HG02678 (cell line): ENCODE measurements around the gene HAPLN1.
A peak's percentile ranks its signal among the peaks of the same experiment; 100 is the strongest.
"Not testable (repeated sequence)": the region's sequence is repeated elsewhere in the genome, so short reads cannot be mapped to it uniquely, and the experiment has no call there.

Experiments used
- ATAC-seq: cut with Tn5 transposase; IDR thresholded peaks from one replicate; pipeline ENCODE4 v1.9.1; 2021; ENCODE audit warnings: mild to moderate bottlenecking, moderate library complexity; ENCODE audit not compliant: unreplicated experiment

Gene HAPLN1

DNA sequence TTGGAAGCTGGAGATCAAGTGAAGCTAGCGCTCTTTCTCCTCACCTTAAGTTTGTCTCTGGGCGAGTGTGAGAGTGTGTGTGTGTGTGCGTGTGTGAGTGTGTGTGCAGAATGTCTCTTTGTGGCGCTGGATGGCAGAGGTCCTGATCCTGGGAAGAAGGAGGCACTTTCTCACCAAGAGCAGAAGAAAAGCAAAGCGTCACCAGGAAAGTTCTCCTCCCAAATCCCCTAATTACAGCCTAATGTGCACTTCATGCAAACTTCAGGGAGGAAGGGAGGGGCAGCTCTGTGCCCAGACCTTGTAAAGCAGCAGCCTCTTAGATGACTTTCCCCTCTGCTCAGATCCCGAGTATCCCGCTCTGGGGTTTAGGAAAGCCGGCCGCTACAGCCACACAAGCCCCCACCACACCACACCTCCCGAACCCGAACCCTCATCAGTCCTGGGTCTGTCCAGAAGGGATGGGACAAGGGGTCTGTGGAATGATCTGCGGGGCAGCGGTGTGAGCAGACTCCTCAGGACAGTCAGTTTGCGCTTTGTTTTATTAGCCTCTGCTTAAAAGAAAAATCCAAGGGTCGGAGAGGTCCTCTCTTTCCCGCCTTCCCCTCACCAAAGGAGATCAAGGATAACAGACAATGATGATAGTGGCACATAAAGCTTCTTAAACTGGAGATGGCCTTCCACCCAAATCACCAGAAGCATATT, at the start of gene HAPLN1:
HAPLN1 (minus strand) TSS at position 20 of the 702 bp plus-strand sequence. CDS start 47,332 bp downstream, outside the sequence.
- ATAC-seq: no peak

GRCh38 chr5:83767409-83767992, 46.8 kb upstream of the HAPLN1 start:
- ATAC-seq: no peak

- no peak for ATAC-seq
Observed at GRCh38 chr5:83764101-83764500, 43.4 kb upstream of the HAPLN1 start.

GRCh38 chr5:83760579-83760978, 39.9 kb upstream of the HAPLN1 start:
- ATAC-seq: no peak

GRCh38 chr5:83752700-83753099, 32.0 kb upstream of the HAPLN1 start:
- ATAC-seq: no peak

GRCh38 chr5:83751201-83751600, 30.5 kb upstream of the HAPLN1 start:
- no peak for ATAC-seq

- ATAC-seq: no peak
Observed at GRCh38 chr5:83750749-83751148, 30.1 kb upstream of the HAPLN1 start.

GRCh38 chr5:83745816-83746215, 25.2 kb upstream of the HAPLN1 start:
- no peak for ATAC-seq

DNA sequence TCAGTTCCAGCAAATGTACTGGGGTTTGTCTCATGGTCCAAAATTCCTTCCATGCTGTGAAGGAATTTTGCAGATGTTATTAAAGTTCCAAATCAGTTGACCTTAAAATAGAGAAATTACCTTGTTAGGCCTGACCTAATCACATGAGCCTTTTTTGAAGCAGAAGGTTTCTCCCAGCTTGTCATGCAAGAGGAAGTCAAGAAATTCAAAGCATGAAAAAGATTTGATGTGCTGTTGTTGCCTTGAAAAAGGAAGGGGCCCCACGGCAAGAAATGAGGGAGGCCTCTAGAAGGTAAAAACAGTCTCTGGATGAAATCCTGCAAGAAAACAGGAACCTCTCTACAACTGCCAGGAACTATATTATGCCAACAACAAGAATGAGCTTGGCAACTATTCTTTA, 24.2 kb upstream of the HAPLN1 start:
- ATAC-seq: no peak

GRCh38 chr5:83742089-83742488, 21.4 kb upstream of the HAPLN1 start:
- no peak for ATAC-seq

DNA sequence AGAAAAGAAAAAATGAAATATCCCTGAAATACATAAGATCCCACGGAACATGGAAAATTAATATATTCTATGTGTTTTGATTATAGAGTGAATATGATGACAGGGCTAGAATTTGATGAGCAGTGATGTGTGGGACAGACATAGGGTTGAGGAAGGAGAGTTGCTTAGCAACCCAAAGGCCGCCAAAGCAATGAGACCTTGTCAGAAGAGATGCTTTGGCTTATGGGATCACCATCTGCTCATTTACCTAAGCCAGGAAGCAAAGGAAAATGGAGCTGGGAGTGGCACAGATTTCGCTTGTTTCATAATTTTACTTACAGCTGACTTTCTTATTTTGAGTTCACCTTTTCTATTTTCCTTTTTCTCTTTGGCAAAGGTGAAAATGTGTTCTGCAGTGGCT, 20.9 kb upstream of the HAPLN1 start:
- ATAC-seq: no peak

GRCh38 chr5:83740741-83741140, 20.1 kb upstream of the HAPLN1 start:
- ATAC-seq: peak; percentile 49

DNA sequence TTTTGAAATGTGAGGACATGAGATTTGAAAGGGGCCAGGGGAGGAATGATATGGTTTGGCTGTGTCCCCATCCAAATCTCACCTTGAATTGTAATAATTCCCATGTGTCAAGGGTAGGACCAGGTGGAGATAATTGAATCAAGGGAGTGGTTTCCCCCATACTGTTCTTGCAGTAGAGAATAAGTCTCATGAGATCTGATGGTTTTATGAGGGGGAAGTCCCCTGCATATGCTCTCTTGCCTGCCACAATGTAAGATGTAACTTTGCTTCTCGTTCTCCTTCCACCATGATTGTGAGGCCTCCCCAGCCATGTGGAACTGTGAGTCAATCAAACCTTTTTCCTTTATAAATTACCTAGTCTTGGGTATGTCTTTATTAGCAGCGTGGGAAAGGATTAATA, 15.5 kb upstream of the HAPLN1 start:
- ATAC-seq: not testable (repeated sequence)

GRCh38 chr5:83735058-83735457, 14.4 kb upstream of the HAPLN1 start:
- ATAC-seq: not testable (repeated sequence)

DNA sequence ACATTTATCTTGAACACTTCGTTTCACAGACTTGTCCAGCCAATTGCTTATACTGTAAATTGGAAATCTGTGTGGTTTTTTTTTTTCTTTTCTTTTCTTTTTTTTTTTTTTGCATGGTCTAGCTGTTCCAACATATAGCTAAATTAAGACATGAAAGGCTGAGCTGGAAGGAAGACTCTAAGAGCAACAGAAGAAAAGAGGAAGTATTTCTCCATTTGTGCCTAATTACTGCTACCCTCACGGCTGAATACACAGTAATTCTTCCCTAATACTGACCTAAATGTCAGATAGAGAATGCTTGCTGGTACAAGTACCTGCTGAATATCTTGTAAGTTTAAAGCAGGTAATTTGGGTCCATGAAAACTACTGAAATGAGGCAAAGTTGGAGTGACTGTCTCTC, 11.0 kb upstream of the HAPLN1 start:
- no peak for ATAC-seq

DNA sequence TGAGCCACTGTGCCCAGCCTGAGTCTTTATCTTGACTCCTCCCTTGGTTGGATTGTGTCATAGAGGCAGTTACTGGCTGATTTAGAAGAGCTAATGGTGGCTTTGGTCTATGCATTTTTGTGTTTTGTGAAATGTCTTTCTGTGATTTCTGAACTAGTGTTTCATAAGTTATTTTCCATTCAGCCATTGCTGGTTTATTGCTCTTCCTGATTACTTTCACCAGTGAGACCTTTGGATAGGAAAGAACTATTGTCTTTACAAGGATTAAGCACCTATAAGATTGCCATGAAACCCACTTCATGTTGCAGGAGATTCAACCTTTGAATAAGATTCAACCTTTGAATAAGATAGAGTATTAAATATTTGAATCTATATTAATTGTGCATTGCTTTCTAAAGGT, 8.7 kb upstream of the HAPLN1 start:
- ATAC-seq: no peak

DNA sequence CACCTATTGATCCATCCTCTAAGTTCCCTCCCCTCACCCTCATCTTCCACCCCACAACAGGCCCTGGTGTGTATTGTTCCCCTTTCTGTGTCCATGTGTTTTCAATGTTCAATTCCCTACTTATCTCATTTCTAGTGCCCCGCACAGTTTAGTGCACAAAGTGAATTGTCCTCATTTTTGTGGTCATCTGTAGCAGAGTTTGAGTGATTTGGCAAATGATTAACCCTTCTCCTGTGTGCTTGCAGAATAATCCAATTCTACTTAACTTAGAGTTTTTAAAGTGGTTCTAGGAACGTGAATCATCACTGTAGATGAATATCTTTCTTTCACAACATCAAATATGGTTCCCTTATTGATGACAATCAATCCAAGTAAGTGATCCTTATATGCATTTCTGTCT, 6.3 kb upstream of the HAPLN1 start:
- ATAC-seq: no peak

GRCh38 chr5:83724935-83725334, 4.3 kb upstream of the HAPLN1 start:
- no peak for ATAC-seq

DNA sequence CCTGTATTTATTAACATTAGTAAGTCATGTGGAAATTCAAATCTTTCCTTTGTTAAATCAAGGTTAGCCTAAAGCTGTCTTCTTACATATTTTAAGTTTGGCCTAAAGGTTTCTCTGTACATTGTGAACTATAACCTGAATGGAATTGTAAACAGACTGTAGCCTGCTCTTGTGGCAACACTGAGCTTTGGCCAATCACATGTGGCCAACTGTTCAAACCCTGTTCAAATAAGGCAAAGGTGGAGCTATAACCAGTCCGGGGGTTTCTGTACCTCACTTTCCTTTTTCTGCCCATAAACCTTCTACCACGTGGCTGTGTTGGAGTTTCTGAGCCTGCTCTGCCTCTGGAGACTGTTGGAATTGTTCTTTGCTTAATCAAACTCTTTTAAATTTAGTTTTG, 3.3 kb upstream of the HAPLN1 start:
- ATAC-seq: no peak

DNA sequence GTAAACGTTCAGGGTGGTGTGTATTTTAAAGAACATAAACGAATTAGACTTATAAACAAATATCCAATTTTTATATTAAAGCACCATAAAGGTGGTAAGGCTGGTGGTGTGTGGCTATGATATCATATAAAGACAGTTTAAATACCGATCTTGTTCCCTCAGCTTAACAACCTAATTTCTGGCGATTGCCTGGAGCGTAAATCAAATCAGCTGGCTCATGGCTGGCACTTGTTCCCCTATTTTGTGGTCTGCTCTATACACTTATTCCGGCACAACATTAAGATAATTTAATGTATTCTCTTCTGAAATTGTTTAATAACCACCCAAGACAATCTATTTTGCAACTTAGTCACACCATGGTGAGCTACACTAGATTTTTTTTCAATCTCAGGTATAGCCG, 2.4 kb upstream of the HAPLN1 start:
- ATAC-seq: no peak

- peak; percentile 55 for ATAC-seq
Observed at GRCh38 chr5:83721953-83722901, 1.6 kb upstream of the HAPLN1 start.
